A549 (cell line): ENCODE data around the gene BBX. TPM values are rescaled to one million over a fixed set of nuclear protein-coding genes. Genes with fewer than 3 reads are reported as not detected.

Source experiments
- ATAC-seq, 2 experiments: fragments of 200-7000 bp in 1 of 2; fragments of >200 bp in 1 of 2; cut with Nextera tagmentation in 1 of 2; cut with Tn5 transposase in 1 of 2; 3 replicates each; pipeline versions ENCODE4 v1.8.0 to v1.9.1; 2018 to 2020; ENCODE audit warnings: mild to moderate bottlenecking in 1 of 2, moderate library complexity in 1 of 2
- CTCF ChIA-PET: fragments of 300-600 bp; sonication (Branson Sonifier 250); formaldehyde crosslinking; extraction: SDS; loops from one replicate; lab custom pipeline; 2021; ENCODE audit warnings: antibody characterized with exemption, inconsistent platforms; lab: Yijun Ruan, JAX
- POLR2A ChIA-PET: fragments of 350-600 bp; formaldehyde crosslinking; extraction: SDS; loops from one replicate; lab custom pipeline; 2021; ENCODE audit warnings: antibody characterized with exemption, inconsistent platforms; lab: Yijun Ruan, JAX
- DNase-seq, 2 experiments: peaks; one replicate each; pipeline versions ENCODE4 v3.0.0 to v3.0.0-alpha.2; 2011 to 2016; ENCODE audit warnings: low read depth in 1 of 2, low spot score in 1 of 2
- FAIRE-seq: peaks from 2 replicates; lab custom pipeline; 2011; peaks lifted over from hg19 to GRCh38; lab: Jason Lieb, UNC
- H3K27ac ChIP-seq, 2 experiments: fragments of >200 bp; sonication (Bioruptor Twin); formaldehyde crosslinking; 3 replicates each; pipeline ENCODE4 v1.5.1; 2016 to 2017
- H3K4me1 ChIP-seq: fragments of >200 bp; sonication (Bioruptor Twin); formaldehyde crosslinking; 3 replicates; pipeline ENCODE4 v1.6.1; 2016
- H3K4me2 ChIP-seq: fragments of >200 bp; sonication (Bioruptor Twin); formaldehyde crosslinking; 3 replicates; pipeline ENCODE4 v1.6.1; 2016
- H3K4me3 ChIP-seq: fragments of >200 bp; sonication (Bioruptor Twin); formaldehyde crosslinking; 3 replicates; pipeline ENCODE4 v1.5.1; 2016
- H3K9me3 ChIP-seq: fragments of >200 bp; sonication (Bioruptor Twin); formaldehyde crosslinking; 3 replicates; pipeline ENCODE4 v1.6.1; 2016
- CBX2 ChIP-seq: fragments of 200-600 bp; sonication (generic); IDR thresholded peaks from 2 replicates; pipeline ENCODE4 v1.6.1; 2016; ENCODE audit warnings: low read depth, mild to moderate bottlenecking, borderline replicate concordance
- CBX8 ChIP-seq: fragments of 200-600 bp; sonication (generic); IDR thresholded peaks from 2 replicates; pipeline ENCODE4 v1.6.1; 2016
- E2F6 ChIP-seq: IDR thresholded peaks from 2 replicates; pipeline ENCODE4 v1.6.1; 2012; ENCODE audit warnings: low read depth, borderline replicate concordance
- EHF ChIP-seq: fragments of 250-450 bp; sonication (Bioruptor Pico); IDR thresholded peaks from 2 replicates; pipeline ENCODE4 v1.5.0; 2020; ENCODE audit warnings: mild to moderate bottlenecking
- EHMT2 ChIP-seq: fragments of 200-600 bp; sonication (generic); IDR thresholded peaks from 2 replicates; pipeline ENCODE4 v1.6.1; 2016; ENCODE audit warnings: antibody characterized with exemption, low read depth, mild to moderate bottlenecking, moderate library complexity
- ESRRA ChIP-seq: fragments of 150-350 bp; IDR thresholded peaks from 2 replicates; pipeline ENCODE4 v1.6.1; 2014; ENCODE audit warnings: mild to moderate bottlenecking, low read length, borderline replicate concordance
- FOSB ChIP-seq: fragments of 250-450 bp; sonication (Bioruptor Pico); IDR thresholded peaks from 2 replicates; pipeline ENCODE4 v1.5.0; 2020; ENCODE audit warnings: mild to moderate bottlenecking, moderate library complexity
- FOXS1 ChIP-seq: fragments of 250-450 bp; sonication (Bioruptor Pico); IDR thresholded peaks from 2 replicates; pipeline ENCODE4 v1.5.0; 2020; ENCODE audit warnings: mild to moderate bottlenecking, moderate library complexity
- GATA3 ChIP-seq: IDR thresholded peaks from 2 replicates; pipeline ENCODE4 v1.6.1; 2012; ENCODE audit warnings: borderline replicate concordance
- HDAC2 ChIP-seq: fragments of 200-600 bp; sonication (generic); IDR thresholded peaks from 2 replicates; pipeline ENCODE4 v1.6.1; 2016
- HES2 ChIP-seq: fragments of >200 bp; sonication (Bioruptor Twin); formaldehyde crosslinking; IDR thresholded peaks from 2 replicates; pipeline ENCODE4 v1.6.1; 2016
- HEYL ChIP-seq: fragments of 250-450 bp; sonication (Bioruptor Pico); IDR thresholded peaks from 2 replicates; pipeline ENCODE4 v1.8.0; 2021; ENCODE audit warnings: mild to moderate bottlenecking, moderate library complexity
- HOXA7 ChIP-seq: fragments of 250-450 bp; sonication (Bioruptor Pico); IDR thresholded peaks from 2 replicates; pipeline ENCODE4 v1.5.0; 2020; ENCODE audit warnings: mild to moderate bottlenecking, moderate library complexity
- HOXB5 ChIP-seq: fragments of 250-450 bp; sonication (Bioruptor Pico); IDR thresholded peaks from 2 replicates; pipeline ENCODE4 v1.5.0; 2020; ENCODE audit warnings: mild to moderate bottlenecking, moderate library complexity
- JUNB ChIP-seq: fragments of >200 bp; sonication (Bioruptor Twin); formaldehyde crosslinking; IDR thresholded peaks from 2 replicates; pipeline ENCODE4 v1.6.1; 2016
- KDM1A ChIP-seq: fragments of 200-600 bp; sonication (generic); IDR thresholded peaks from 2 replicates; pipeline ENCODE4 v1.6.1; 2016; ENCODE audit warnings: low read depth, mild to moderate bottlenecking
- KDM5A ChIP-seq: fragments of 200-600 bp; sonication (generic); IDR thresholded peaks from 2 replicates; pipeline ENCODE4 v1.6.1; 2016; ENCODE audit warnings: antibody characterized with exemption, mild to moderate bottlenecking
- NR3C1 ChIP-seq: fragments of >200 bp; sonication (Bioruptor Twin); formaldehyde crosslinking; IDR thresholded peaks from 3 replicates; pipeline ENCODE4 v1.6.1; 2017
- POLR2A ChIP-seq: IDR thresholded peaks from 2 replicates; pipeline ENCODE4 v1.6.1; 2012; ENCODE audit warnings: mild to moderate bottlenecking, low read length
- POLR2AphosphoS2 ChIP-seq: conservative IDR thresholded peaks from 2 replicates; pipeline ENCODE4 v1.6.1; 2012; ENCODE audit warnings: low read length, improper control_type of control experiment, inconsistent platforms
- TP53 ChIP-seq: fragments of 250-450 bp; sonication (Bioruptor Pico); IDR thresholded peaks from 2 replicates; pipeline ENCODE4 v1.5.0; 2021; ENCODE audit warnings: mild to moderate bottlenecking, moderate library complexity
- ZC3H11A ChIP-seq: fragments of 450-650 bp; IDR thresholded peaks from 2 replicates; pipeline ENCODE4 v1.6.1; 2014; ENCODE audit warnings: antibody characterized with exemption, mild to moderate bottlenecking
- ZFP36 ChIP-seq: fragments of 450-650 bp; IDR thresholded peaks from 2 replicates; pipeline ENCODE4 v1.6.1; 2014; ENCODE audit warnings: borderline replicate concordance; ENCODE audit not compliant: partially characterized antibody
- ZNF302 ChIP-seq: fragments of 250-450 bp; sonication (Bioruptor Pico); IDR thresholded peaks from 2 replicates; pipeline ENCODE4 v1.9.0; 2021; ENCODE audit warnings: inconsistent platforms, mild to moderate bottlenecking, moderate library complexity
- WGBS: methylation state at CpG from one replicate; pipeline ENCODE4 v1.1.6; 2017; ENCODE audit errors: missing lambda C conversion rate; 5-methylcytosine and 5-hydroxymethylcytosine counted together
- polyA plus RNA-seq, 4 experiments: library from polyadenylated mRNA; depleted of rRNA in 3 of 4; stranded (reverse); fragments of >200 nt; fragmentation: RNase III in 1 of 4; extraction: RNeasy Plus Mini Kit Qiagen cat#74134 plus additional on column Dnase treatment in 1 of 4; gene quantifications; 2 replicates in 3 of 4; 3 replicates in 1 of 4; pipeline ENCODE4 v1.2.3, GENCODE V29; 2011 to 2017

Gene BBX
- polyA plus RNA-seq, 2 of the 4 experiments (the other 2 are of a cell fraction) = 16.7 to 62.8 TPM

GRCh38 chr3:107837895-107838612, 315.3 kb downstream of the BBX start:
- ATAC-seq = no peak
- CTCF ChIA-PET = interaction anchor here (0.9 to 1.1 kb wide), 3 partner anchors 14 to 108 kb away, joined by 3 read pairs; no protein-coding TSS in a partner anchor
- POLR2A ChIA-PET = no interaction called here
- no peak for FAIRE-seq
- 72% methylated on average over 5 of the region's 5 CpGs for WGBS
- no peak overlapping the region for H3K4me3 ChIP-seq
- no peaks in the 10 kb centered on the region for H3K9me3 ChIP-seq
- DNase-seq = no peak
- TF ChIP-seq CBX2 (no peak), HOXA7 (CRISPR knock-in tag) (no peak), POLR2A (no peak), EHF (CRISPR knock-in tag) (no peak)
- TF ChIP-seq, all 56 proteins: peak for 0
- Histone ChIP-seq H3K27ac (no peak overlapping the region), H3K4me1 (no peaks in the 10 kb centered on the region), H3K4me2 (no peak overlapping the region)

GRCh38 chr3:107841831-107842230, 319.1 kb downstream of the BBX start:
- ChIA-PET CTCF (interaction anchor here (1.5 kb wide), 1 partner anchor 10 kb away, joined by 3 read pairs; no protein-coding TSS in a partner anchor), POLR2A (no interaction called here)
- no peak for TF ChIP-seq HOXB5
- TF ChIP-seq ESRRA = no peak
- TF ChIP-seq JUNB = no peak
- no peak for TF ChIP-seq HDAC2
- no peak for TF ChIP-seq HEYL (CRISPR knock-in tag)
- no peak for TF ChIP-seq ZFP36
- no peak for TF ChIP-seq FOSB
- H3K4me2 ChIP-seq = no peak overlapping the region
- FAIRE-seq (no peak), DNase-seq (no peak), ATAC-seq (no peak)
- no peaks in the 10 kb centered on the region for H3K9me3 ChIP-seq
- H3K27ac ChIP-seq = no peak overlapping the region
- no peak overlapping the region for H3K4me3 ChIP-seq
- H3K4me1 ChIP-seq = no peaks in the 10 kb centered on the region
- 73% methylated on average over 4 of the region's 4 CpGs for WGBS

GRCh38 chr3:107842940-107843339, 320.2 kb downstream of the BBX start:
- no peaks in the 10 kb centered on the region for H3K4me1 ChIP-seq
- no peaks in the 10 kb centered on the region for H3K9me3 ChIP-seq
- POLR2A ChIA-PET = no interaction called here
- no peak for FAIRE-seq
- 80% methylated on average over 8 of the region's 8 CpGs for WGBS
- no peak for ATAC-seq
- TF ChIP-seq POLR2AphosphoS2 (no peak), EHMT2 (no peak), ZC3H11A (no peak), KDM1A (no peak), ZNF302 (CRISPR knock-in tag) (no peak), GATA3 (no peak), TP53 (CRISPR knock-in tag) (no peak), KDM5A (no peak), EHF (CRISPR knock-in tag) (no peak), HES2 (no peak), HOXA7 (CRISPR knock-in tag) (no peak), E2F6 (no peak), HDAC2 (no peak), ESRRA (no peak), FOXS1 (CRISPR knock-in tag) (no peak), CBX2 (no peak), CBX8 (no peak), FOSB (no peak), NR3C1 (no peak)
- TF ChIP-seq, all 56 proteins: peak for 0
- Histone ChIP-seq H3K27ac (no peak overlapping the region), H3K4me3 (no peak overlapping the region), H3K4me2 (no peak overlapping the region)
- DNase-seq = no peak
- CTCF ChIA-PET = interaction anchor here (0.7 kb wide), 1 partner anchor 12 kb away, joined by 3 read pairs; no protein-coding TSS in a partner anchor
